K562 (cell line): Measurements from ENCODE around the gene PRPS2. TPM values are rescaled to one million over a fixed set of nuclear protein-coding genes. Genes with fewer than 3 reads are reported as not detected.
A peak's percentile ranks its signal among the peaks of the same experiment; 100 is the strongest.

Source experiments
- ATAC-seq: fragments of 200-7000 bp; cut with Tn5 transposase; 3 replicates; pipeline ENCODE4 v1.9.1; 2020; ENCODE audit warnings: moderate library complexity
- BruUV-seq: library from RNA; stranded (reverse); fragments of 400-500 nt; replicated peaks from 2 replicates; lab custom pipeline; 2021; lab: Mats Ljungman, UMichigan
- CTCF ChIA-PET: fragments of 300-600 bp; formaldehyde crosslinking; extraction: SDS; loops from one replicate; lab custom pipeline; 2021; ENCODE audit warnings: low intra/inter-chr PET ratio; lab: Yijun Ruan, JAX
- POLR2A ChIA-PET: fragments of 300-600, 350-650 bp; sonication (Branson Sonifier 250); formaldehyde crosslinking; extraction: SDS; loops from one replicate; lab custom pipeline; 2021; ENCODE audit warnings: antibody characterized with exemption, inconsistent platforms; lab: Yijun Ruan, JAX
- DNase-seq, 4 experiments: peaks; one replicate each; pipeline versions ENCODE4 v3.0.0 to v3.0.0-alpha.2; 2011 to 2018; ENCODE audit warnings: low spot score in 3 of 4, mixed read lengths in 3 of 4; ENCODE audit errors: extremely low read depth in 1 of 4
- FAIRE-seq: peaks from 2 replicates; lab custom pipeline; 2011; peaks lifted over from hg19 to GRCh38; lab: Jason Lieb, UNC
- H2AFZ ChIP-seq: 2 replicates; pipeline ENCODE4 v1.6.0; 2011; ENCODE audit warnings: low read depth, low read length, control low read depth, inconsistent platforms
- H3K27ac ChIP-seq: fragments of 200-600 bp; 3 replicates; pipeline ENCODE4 v1.8.0; 2011; ENCODE audit warnings: low read depth, mild to moderate bottlenecking, control low read depth, inconsistent platforms, low read length, moderate library complexity, mixed read lengths; ENCODE audit errors: extremely low read depth
- H3K27me3 ChIP-seq, 2 experiments: fragments of 300-600 bp in 1 of 2; 2 replicates in 1 of 2; 3 replicates in 1 of 2; pipeline versions ENCODE4 v1.6.0 to v1.8.0; 2011; ENCODE audit warnings: inconsistent platforms in 2 of 2, low read length in 2 of 2, mild to moderate bottlenecking in 1 of 2, mixed read lengths in 1 of 2, moderate library complexity in 1 of 2; ENCODE audit not compliant: control insufficient read depth in 2 of 2, insufficient read depth in 2 of 2
- H3K36me3 ChIP-seq: fragments of 300-600 bp; 3 replicates; pipeline ENCODE4 v1.8.0; 2011; ENCODE audit warnings: mild to moderate bottlenecking, low read length, inconsistent platforms; ENCODE audit not compliant: control insufficient read depth, insufficient read depth
- H3K4me1 ChIP-seq, 2 experiments: fragments of 200-600 bp in 1 of 2; replicated peaks in 1 of 2; 2 replicates in 1 of 2; 3 replicates in 1 of 2; pipeline versions ENCODE4 v1.5.1 to v1.8.0; 2011; ENCODE audit warnings: inconsistent platforms in 2 of 2, low read length in 2 of 2, mild to moderate bottlenecking in 1 of 2, mixed read lengths in 1 of 2, moderate library complexity in 1 of 2; ENCODE audit not compliant: control insufficient read depth in 2 of 2, insufficient read depth in 2 of 2
- H3K4me2 ChIP-seq: 2 replicates; pipeline ENCODE4 v1.6.1; 2011; ENCODE audit warnings: low read length, control low read depth, inconsistent platforms, mixed read lengths; ENCODE audit not compliant: insufficient read depth
- H3K4me3 ChIP-seq: fragments of 200-600 bp; sonication (generic), shearing (Covaris generic); 2 replicates; pipeline ENCODE4 v1.5.1; 2016; ENCODE audit warnings: control low read depth, inconsistent platforms
- H3K79me2 ChIP-seq: fragments of 200-600 bp; 3 replicates; pipeline ENCODE4 v1.8.0; 2011; ENCODE audit warnings: low read length, inconsistent platforms; ENCODE audit not compliant: control insufficient read depth, insufficient read depth
- H3K9ac ChIP-seq, 2 experiments: 2 replicates each; pipeline versions ENCODE4 v1.6.0 to v1.6.1; 2011; ENCODE audit warnings: low read depth in 2 of 2, low read length in 2 of 2, control low read depth in 1 of 2, inconsistent platforms in 1 of 2, mild to moderate bottlenecking in 1 of 2, mixed read lengths in 1 of 2; ENCODE audit not compliant: insufficient read depth in 1 of 2
- H3K9me1 ChIP-seq: one replicate; pipeline ENCODE4 v1.6.0; 2011; ENCODE audit warnings: inconsistent platforms, mild to moderate bottlenecking, low read length, moderate library complexity; ENCODE audit not compliant: control insufficient read depth, insufficient read depth
- H3K9me3 ChIP-seq: replicated peaks from 2 replicates; pipeline ENCODE4 v1.5.1; 2011; ENCODE audit warnings: low read depth, low read length, inconsistent platforms; ENCODE audit not compliant: control insufficient read depth, insufficient read depth
- H4K20me1 ChIP-seq: replicated peaks from 2 replicates; pipeline ENCODE4 v1.6.1; 2011; ENCODE audit warnings: low read length, inconsistent platforms, mixed read lengths; ENCODE audit not compliant: control insufficient read depth, insufficient read depth
- AFF4 ChIP-seq: sonication (generic); formaldehyde crosslinking; IDR thresholded peaks from 2 replicates; pipeline ENCODE4 v1.8.0; 2023; ENCODE audit warnings: mild to moderate bottlenecking, missing genetic modification reagents
- BHLHE40 ChIP-seq: IDR thresholded peaks from 2 replicates; pipeline ENCODE4 v1.6.1; 2011; ENCODE audit warnings: low read length, improper control_type of control experiment
- CREB3 ChIP-seq: fragments of 450-650 bp; conservative IDR thresholded peaks from 2 replicates; pipeline ENCODE4 v1.6.1; 2016; ENCODE audit warnings: missing genetic modification characterization, low read depth, mild to moderate bottlenecking, missing compliant biosample characterization, moderate library complexity
- CREM ChIP-seq: IDR thresholded peaks from 2 replicates; pipeline ENCODE4 v1.6.1; 2014; ENCODE audit warnings: antibody characterized with exemption, low read depth
- ESRRB ChIP-seq: fragments of 250-450 bp; sonication (Bioruptor Pico); IDR thresholded peaks from 2 replicates; pipeline ENCODE4 v1.5.0; 2020; ENCODE audit warnings: mild to moderate bottlenecking, moderate library complexity, borderline replicate concordance
- FOXJ3 ChIP-seq: sonication (generic); formaldehyde crosslinking; IDR thresholded peaks from 2 replicates; pipeline ENCODE4 v1.4.0; 2020; ENCODE audit warnings: mild to moderate bottlenecking, missing genetic modification reagents
- HNRNPLL ChIP-seq: fragments of 200-400 bp; formaldehyde crosslinking; IDR thresholded peaks from 2 replicates; pipeline ENCODE4 v1.6.1; 2017; ENCODE audit warnings: low read length, low read depth, mild to moderate bottlenecking; ENCODE audit not compliant: poor library complexity, severe bottlenecking
- POLR2H ChIP-seq: IDR thresholded peaks from 2 replicates; pipeline ENCODE4 v1.6.1; 2016; ENCODE audit warnings: missing genetic modification characterization, low read depth, mild to moderate bottlenecking, control low read depth, missing compliant biosample characterization, moderate library complexity
- RCOR1 ChIP-seq, 2 experiments: IDR thresholded peaks; 2 replicates each; pipeline ENCODE4 v1.6.1; 2012; ENCODE audit warnings: low read depth in 2 of 2, low read length in 2 of 2, borderline replicate concordance in 1 of 2, improper control_type of control experiment in 1 of 2
- TEAD1 ChIP-seq, 2 experiments: fragments of 450-650 bp in 1 of 2; sonication (generic) in 1 of 2; formaldehyde crosslinking; IDR thresholded peaks; 2 replicates each; pipeline versions ENCODE4 v1.4.0 to v1.8.0; 2020 to 2022; ENCODE audit warnings: mild to moderate bottlenecking in 2 of 2, missing genetic modification reagents in 1 of 2
- TFAP4 ChIP-seq: sonication (generic); formaldehyde crosslinking; IDR thresholded peaks from 2 replicates; pipeline ENCODE4 v1.8.0; 2022; ENCODE audit warnings: missing genetic modification reagents, mild to moderate bottlenecking, moderate library complexity, borderline replicate concordance
- XRCC5 ChIP-seq: fragments of 200-400 bp; formaldehyde crosslinking; IDR thresholded peaks from 2 replicates; pipeline ENCODE4 v1.6.1; 2017; ENCODE audit warnings: low read depth, mild to moderate bottlenecking, low read length
- ZC3H11A ChIP-seq: IDR thresholded peaks from 2 replicates; pipeline ENCODE4 v1.6.1; 2012; ENCODE audit warnings: low read depth, low read length, improper control_type of control experiment
- ZNF644 ChIP-seq: fragments of 200-800 bp; sonication (Bioruptor generic); IDR thresholded peaks from 2 replicates; pipeline ENCODE4 v1.6.1; 2016; ENCODE audit warnings: low read depth, missing genetic modification characterization, missing compliant biosample characterization
- ZNF668 ChIP-seq: fragments of 250-450 bp; sonication (Bioruptor Pico); IDR thresholded peaks from 2 replicates; pipeline ENCODE4 v1.8.0; 2022; ENCODE audit warnings: mild to moderate bottlenecking, inconsistent platforms
- ZNF717 ChIP-seq: fragments of 250-450 bp; sonication (Bioruptor Pico); IDR thresholded peaks from 2 replicates; pipeline ENCODE4 v1.5.0; 2021
- in situ Hi-C: fragments of 300-500 bp; cut with MboI; formaldehyde crosslinking; loops from 4 replicates; pipeline ENCODE4 v1.15.0; 2018; ENCODE audit warnings: inconsistent platforms, mixed read lengths
- intact Hi-C: fragments of 100-400 bp; cut with micrococcal nuclease; formaldehyde crosslinking; loops from 2 replicates; pipeline ENCODE4 v1.14.2; 2022
- polyA plus RNA-seq, 8 experiments: library from polyadenylated mRNA; depleted of rRNA in 4 of 8; stranded (reverse) in 5 of 8; unstranded in 3 of 8; fragments of >200 nt; fragmentation: Nextera tagmentation in 2 of 8; fragmentation: Illumina TruSeq in 1 of 8; extraction: Ambion mirVana in 2 of 8; extraction: Trizol in 1 of 8; gene quantifications; 2 replicates each; pipeline versions ENCODE4 v1.2.1 to v1.2.3, GENCODE V29; 2011 to 2014; ENCODE audit warnings: inconsistent platforms in 1 of 8, missing spikeins in 1 of 8
- total RNA-seq, 7 experiments: library from RNA; depleted of rRNA in 6 of 7; stranded (reverse); fragments of >200 nt in 6 of 7; fragmentation: Illumina TruSeq in 2 of 7; extraction: Trizol in 2 of 7; gene quantifications; 2 replicates each; pipeline versions ENCODE4 v1.2.1 to v1.2.3, GENCODE V29; 2011 to 2021; ENCODE audit warnings: low replicate concordance in 1 of 7

PRPS2 gene
- total and polyA plus RNA-seq, 9 of the 15 experiments (the other 6 are each of a cell fraction or from before 2014, with no cell fraction given), result 50.3 to 85.0 (median 62.1) TPM

GRCh38 chrX:12771445-12772069 is 19.7 kb upstream of the PRPS2 start (continued):
- TF ChIP-seq TFAP4 (CRISPR knock-in tag) (peak; percentile 33; the same call in 1 of the 2 replicates), ZNF644 (tag) (no peak), FOXJ3 (CRISPR knock-in tag) (no peak), BHLHE40 (0 out of 2 replicates have a peak, but pooled peaks have one; percentile 24), TEAD1 (CRISPR knock-in tag; IDR thresholded peaks at IDR 0.05) (peak in 1 of 2 experiments; percentile 61; a peak in 1 of 4 replicates), RCOR1 (IDR thresholded peaks at IDR 0.05; ENCODE audit: borderline replicate concordance in 1 of 2, low read depth in 2 of 2, low read length in 2 of 2) (peak in 1 of 2 experiments; percentile 31; a peak in 1 of 4 replicates), POLR2H (tag) (no peak), CREM (peak; percentile 49; the same call in 1 of the 2 replicates), XRCC5 (0 out of 2 replicates have a peak, but pooled peaks have one; percentile 58)

GRCh38 chrX:12777670-12778069 is 13.5 kb upstream of the PRPS2 start:
- Histone ChIP-seq H3K4me1 (no peaks in the 10 kb centered on the region; a peak in 1 of 5 replicates), H3K79me2 (no peaks in the 10 kb centered on the region), H3K4me2 (no peak overlapping the region)
- TF ChIP-seq ESRRB (CRISPR knock-in tag) (no peak), HNRNPLL (no peak), CREB3 (tag) (no peak), ZNF717 (CRISPR knock-in tag) (no peak), ZNF668 (no peak), ZC3H11A (no peak), AFF4 (no peak)

More at GRCh38 chrX:12777670-12778069, 13.5 kb upstream of the PRPS2 start:
- H4K20me1 ChIP-seq, result no peaks in the 10 kb centered on the region
- FAIRE-seq (no peak), ATAC-seq (no peak), DNase-seq (no peak)
- no peaks in the 10 kb centered on the region for H3K9me1 ChIP-seq
- no peak overlapping the region for H3K9ac ChIP-seq
- ChIA-PET POLR2A (no interaction called here), CTCF (no interaction called here)
- no peak overlapping the region for H2AFZ ChIP-seq
- in situ Hi-C loops (no loop called here), intact Hi-C loops (loop anchor here (10.0 kb wide), 1 partner anchor 1243 kb away; no protein-coding TSS in a partner anchor)
- peaks cover 11 to 22% of the 10 kb centered on the region in 2 experiments for H3K27me3 ChIP-seq
- no peaks in the 10 kb centered on the region for H3K36me3 ChIP-seq
- H3K4me3 ChIP-seq, result no peak overlapping the region
- H3K9me3 ChIP-seq, result no peaks in the 10 kb centered on the region
- BruUV-seq, result no TSS peak
- H3K27ac ChIP-seq, result no peak overlapping the region
